GM12878 (cell line): ENCODE data around the gene CCDC134.

Experiments
- BRCA1 ChIP-seq: IDR thresholded peaks from 2 replicates; pipeline ENCODE4 v1.6.1; 2011; ENCODE audit warnings: low read depth, low read length, improper control_type of control experiment
- CBX5 ChIP-seq: sonication (generic); IDR thresholded peaks from 2 replicates; pipeline ENCODE4 v1.6.1; 2016; ENCODE audit warnings: low read depth, moderate library complexity, mild to moderate bottlenecking, inconsistent platforms
- CTCF ChIP-seq, 3 experiments: IDR thresholded peaks in 2 of 3; conservative IDR thresholded peaks in 1 of 3; 2 replicates each; pipeline ENCODE4 v1.5.1; 2011; ENCODE audit warnings: low read depth in 3 of 3, low read length in 3 of 3, mild to moderate bottlenecking in 3 of 3, control low read depth in 2 of 3, moderate library complexity in 2 of 3, inconsistent platforms in 1 of 3, mixed read lengths in 1 of 3; ENCODE audit not compliant: control insufficient read depth in 2 of 3, insufficient read depth in 1 of 3; ENCODE audit errors: extremely low read depth in 1 of 3
- EGR1 ChIP-seq, 2 experiments: IDR thresholded peaks; 1 replicate in 1 of 2; 2 replicates in 1 of 2; pipeline ENCODE4 v1.6.1; 2011 to 2012; ENCODE audit warnings: low read depth in 2 of 2, low read length in 2 of 2, borderline replicate concordance in 1 of 2, mild to moderate bottlenecking in 1 of 2, moderate library complexity in 1 of 2
- FOXM1 ChIP-seq: IDR thresholded peaks from 2 replicates; pipeline ENCODE4 v1.6.1; 2012; ENCODE audit warnings: low read depth, mild to moderate bottlenecking, inconsistent platforms, low read length, moderate library complexity
- KDM1A ChIP-seq: fragments of 200-600 bp; sonication (generic); IDR thresholded peaks from 2 replicates; pipeline ENCODE4 v1.6.1; 2016; ENCODE audit warnings: borderline replicate concordance
- MXI1 ChIP-seq: fragments of 150-350 bp; IDR thresholded peaks from 2 replicates; pipeline ENCODE4 v1.6.1; 2011; ENCODE audit warnings: low read depth, mild to moderate bottlenecking, inconsistent platforms, low read length, improper control_type of control experiment
- NBN ChIP-seq: fragments of 450-650 bp; IDR thresholded peaks from 2 replicates; pipeline ENCODE4 v1.6.1; 2016
- POLR2AphosphoS2 ChIP-seq: IDR thresholded peaks from 2 replicates; pipeline ENCODE4 v1.6.1; 2011; ENCODE audit warnings: low read depth, mild to moderate bottlenecking, low read length, improper control_type of control experiment, moderate library complexity
- SP1 ChIP-seq: IDR thresholded peaks from one replicate; pipeline ENCODE4 v1.6.1; 2011; ENCODE audit warnings: low read depth, low read length
- SUZ12 ChIP-seq: fragments of 200-600 bp; sonication (generic); IDR thresholded peaks from one replicate; pipeline ENCODE4 v1.6.1; 2018; ENCODE audit warnings: antibody characterized with exemption, mild to moderate bottlenecking; ENCODE audit not compliant: unreplicated experiment
- TF ChIP-seq, protein P1 (sequence below): fragments of 450-650 bp; IDR thresholded peaks from 2 replicates; pipeline ENCODE4 v1.6.1; 2017; ENCODE audit warnings: mild to moderate bottlenecking

GRCh38 chr22:41848468-41848867 lies 48.0 kb downstream of the CCDC134 start:
- TF ChIP-seq SUZ12 (no peak), SP1 (no peak), KDM1A (no peak), NBN (no peak), FOXM1 (no peak), CTCF (IDR thresholded peaks at IDR 0.05 in 2 of 3, conservative IDR thresholded peaks at IDR 0.05 in 1 of 3; ENCODE audit: control insufficient read depth in 2 of 3, extremely low read depth in 1 of 3, insufficient read depth in 1 of 3, low read depth in 3 of 3, low read length in 3 of 3) (no peak; a peak in 1 of 6 replicates), POLR2AphosphoS2 (no peak), BRCA1 (no peak), CBX5 (no peak), EGR1 (IDR thresholded peaks at IDR 0.05; ENCODE audit: borderline replicate concordance in 1 of 2, low read depth in 2 of 2, low read length in 2 of 2) (no peak), MXI1 (no peak)
- TF ChIP-seq, protein P1, sequence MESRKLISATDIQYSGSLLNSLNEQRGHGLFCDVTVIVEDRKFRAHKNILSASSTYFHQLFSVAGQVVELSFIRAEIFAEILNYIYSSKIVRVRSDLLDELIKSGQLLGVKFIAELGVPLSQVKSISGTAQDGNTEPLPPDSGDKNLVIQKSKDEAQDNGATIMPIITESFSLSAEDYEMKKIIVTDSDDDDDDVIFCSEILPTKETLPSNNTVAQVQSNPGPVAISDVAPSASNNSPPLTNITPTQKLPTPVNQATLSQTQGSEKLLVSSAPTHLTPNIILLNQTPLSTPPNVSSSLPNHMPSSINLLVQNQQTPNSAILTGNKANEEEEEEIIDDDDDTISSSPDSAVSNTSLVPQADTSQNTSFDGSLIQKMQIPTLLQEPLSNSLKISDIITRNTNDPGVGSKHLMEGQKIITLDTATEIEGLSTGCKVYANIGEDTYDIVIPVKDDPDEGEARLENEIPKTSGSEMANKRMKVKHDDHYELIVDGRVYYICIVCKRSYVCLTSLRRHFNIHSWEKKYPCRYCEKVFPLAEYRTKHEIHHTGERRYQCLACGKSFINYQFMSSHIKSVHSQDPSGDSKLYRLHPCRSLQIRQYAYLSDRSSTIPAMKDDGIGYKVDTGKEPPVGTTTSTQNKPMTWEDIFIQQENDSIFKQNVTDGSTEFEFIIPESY, result no peak
